Mucosa of rectum (tissue), 2 donors: ENCODE measurements around the gene PARP12.

ENCODE experiments used
- H3K27ac ChIP-seq, 2 donors: one replicate each; pipeline ENCODE4 v1.7.0; 2013; ENCODE audit warnings: inconsistent platforms in 2 of 2, low read depth in 2 of 2, low read length in 2 of 2
- H3K27me3 ChIP-seq, 2 donors: one replicate each; pipeline ENCODE4 v1.7.0; 2013; ENCODE audit warnings: low read length in 2 of 2; ENCODE audit not compliant: control insufficient read depth in 2 of 2, insufficient read depth in 2 of 2
- H3K36me3 ChIP-seq, 2 donors: one replicate each; pipeline ENCODE4 v1.7.0; 2013; ENCODE audit warnings: low read length in 2 of 2; ENCODE audit not compliant: control insufficient read depth in 2 of 2, insufficient read depth in 2 of 2
- H3K4me1 ChIP-seq, 2 donors: one replicate each; pipeline ENCODE4 v1.7.0; 2013; ENCODE audit warnings: low read length in 2 of 2, mild to moderate bottlenecking in 1 of 2; ENCODE audit not compliant: control insufficient read depth in 2 of 2, insufficient read depth in 2 of 2
- H3K4me3 ChIP-seq, 2 donors: one replicate each; pipeline ENCODE4 v1.7.0; 2013; ENCODE audit warnings: low read length in 2 of 2
- H3K9ac ChIP-seq, 2 donors: one replicate each; pipeline ENCODE4 v1.7.0; 2013; ENCODE audit warnings: low read length in 2 of 2, low read depth in 1 of 2, mild to moderate bottlenecking in 1 of 2
- H3K9me3 ChIP-seq, 2 donors: one replicate each; pipeline ENCODE4 v1.7.0; 2013; ENCODE audit warnings: low read length in 2 of 2; ENCODE audit not compliant: control insufficient read depth in 2 of 2
- donor health status: healthy.
- donor health status: Normal muscosa, but diverticular disease.

PARP12 gene

GRCh38 chr7:140026935-140027334 lies 35.8 kb downstream of the PARP12 start:
- H3K4me1 ChIP-seq, result no peaks in the 10 kb centered on the region
- no peak overlapping the region for H3K27ac ChIP-seq
- H3K36me3 ChIP-seq, result peaks cover 41 to 58% of the 10 kb centered on the region in 2 donors
- H3K4me3 ChIP-seq, result no peak overlapping the region
- H3K27me3 ChIP-seq, result no peaks in the 10 kb centered on the region
- H3K9me3 ChIP-seq, result no peaks in the 10 kb centered on the region
- H3K9ac ChIP-seq, result no peak overlapping the region

GRCh38 chr7:140025814-140026433 lies 36.8 kb downstream of the PARP12 start:
- no peaks in the 10 kb centered on the region for H3K4me1 ChIP-seq
- H3K27me3 ChIP-seq, result no peaks in the 10 kb centered on the region
- no peak overlapping the region for H3K9ac ChIP-seq
- H3K9me3 ChIP-seq, result no peaks in the 10 kb centered on the region
- no peak overlapping the region for H3K27ac ChIP-seq
- H3K4me3 ChIP-seq, result no peak overlapping the region
- peaks cover 41 to 61% of the 10 kb centered on the region in 2 donors for H3K36me3 ChIP-seq

- Histone ChIP-seq H3K27ac (no peak overlapping the region), H3K9ac (no peak overlapping the region), H3K4me3 (no peak overlapping the region), H3K27me3 (no peaks in the 10 kb centered on the region), H3K36me3 (peaks cover 41 to 61% of the 10 kb centered on the region in 2 donors), H3K9me3 (no peaks in the 10 kb centered on the region), H3K4me1 (no peaks in the 10 kb centered on the region)
Measured at GRCh38 chr7:140025241-140025640, 37.5 kb downstream of the PARP12 start.

GRCh38 chr7:140024585-140024984 lies 38.2 kb downstream of the PARP12 start:
- Histone ChIP-seq H3K9me3 (no peaks in the 10 kb centered on the region), H3K4me1 (no peaks in the 10 kb centered on the region), H3K27me3 (no peaks in the 10 kb centered on the region), H3K27ac (no peak overlapping the region), H3K4me3 (no peak overlapping the region), H3K9ac (no peak overlapping the region), H3K36me3 (peaks cover 41 to 61% of the 10 kb centered on the region in 2 donors)

- H3K36me3 ChIP-seq, result peaks cover 41 to 60% of the 10 kb centered on the region in 2 donors
Measured at GRCh38 chr7:140023728-140024127, 39.0 kb downstream of the PARP12 start.

GRCh38 chr7:140022582-140023211 lies 40.1 kb downstream of the PARP12 start:
- Histone ChIP-seq H3K9me3 (no peaks in the 10 kb centered on the region), H3K27ac (no peak overlapping the region), H3K27me3 (no peaks in the 10 kb centered on the region), H3K4me3 (no peak overlapping the region), H3K9ac (no peak overlapping the region), H3K4me1 (no peaks in the 10 kb centered on the region), H3K36me3 (peaks cover 36 to 52% of the 10 kb centered on the region in 2 donors)

More at GRCh38 chr7:140023728-140024127, 39.0 kb downstream of the PARP12 start:
- no peak overlapping the region for H3K9ac ChIP-seq
- no peak overlapping the region for H3K4me3 ChIP-seq
- H3K9me3 ChIP-seq, result no peaks in the 10 kb centered on the region
- no peaks in the 10 kb centered on the region for H3K27me3 ChIP-seq
- H3K4me1 ChIP-seq, result no peaks in the 10 kb centered on the region
- H3K27ac ChIP-seq, result no peak overlapping the region

GRCh38 chr7:140021603-140022002 lies 41.1 kb downstream of the PARP12 start:
- H3K4me1 ChIP-seq, result no peaks in the 10 kb centered on the region
- H3K9me3 ChIP-seq, result no peaks in the 10 kb centered on the region
- H3K27me3 ChIP-seq, result no peaks in the 10 kb centered on the region
- H3K4me3 ChIP-seq, result no peak overlapping the region
- no peak overlapping the region for H3K27ac ChIP-seq
- no peak overlapping the region for H3K9ac ChIP-seq
- H3K36me3 ChIP-seq, result peaks cover 27 to 41% of the 10 kb centered on the region in 2 donors

GRCh38 chr7:140019606-140020005 lies 43.1 kb downstream of the PARP12 start:
- peaks cover 13 to 23% of the 10 kb centered on the region in 2 donors for H3K36me3 ChIP-seq
- H3K27me3 ChIP-seq, result no peaks in the 10 kb centered on the region
- H3K9me3 ChIP-seq, result no peaks in the 10 kb centered on the region
- no peak overlapping the region for H3K4me3 ChIP-seq
- H3K4me1 ChIP-seq, result no peaks in the 10 kb centered on the region
- no peak overlapping the region for H3K27ac ChIP-seq
- H3K9ac ChIP-seq, result no peak overlapping the region

- H3K9ac ChIP-seq, result no peak overlapping the region
- no peak overlapping the region for H3K27ac ChIP-seq
- H3K9me3 ChIP-seq, result no peaks in the 10 kb centered on the region
- peaks cover 10 to 19% of the 10 kb centered on the region in 2 donors for H3K36me3 ChIP-seq
- H3K27me3 ChIP-seq, result no peaks in the 10 kb centered on the region
- no peaks in the 10 kb centered on the region for H3K4me1 ChIP-seq
- no peak overlapping the region for H3K4me3 ChIP-seq
Measured at GRCh38 chr7:140019172-140019571, 43.6 kb downstream of the PARP12 start.

GRCh38 chr7:140018125-140019043 lies 44.4 kb downstream of the PARP12 start:
- H3K36me3 ChIP-seq, result peaks cover 3 to 14% of the 10 kb centered on the region in 2 donors
- H3K4me1 ChIP-seq, result no peaks in the 10 kb centered on the region
- H3K9me3 ChIP-seq, result no peaks in the 10 kb centered on the region

More at GRCh38 chr7:140018125-140019043, 44.4 kb downstream of the PARP12 start:
- Histone ChIP-seq H3K27ac (no peak overlapping the region), H3K27me3 (no peaks in the 10 kb centered on the region), H3K4me3 (no peak overlapping the region), H3K9ac (no peak overlapping the region)
